H1 (cell line): ENCODE results near the gene CCDC28B. TPM values are rescaled to one million over a fixed set of nuclear protein-coding genes. Genes with fewer than 3 reads are reported as not detected.

Experiments used
- EP300 ChIP-seq, 2 experiments: IDR thresholded peaks; 1 replicate in 1 of 2; 2 replicates in 1 of 2; pipeline ENCODE4 v1.6.1; 2011 to 2012; ENCODE audit warnings: low read depth in 2 of 2, low read length in 2 of 2, mild to moderate bottlenecking in 2 of 2, borderline replicate concordance in 1 of 2, inconsistent platforms in 1 of 2, moderate library complexity in 1 of 2
- POLR2AphosphoS5 ChIP-seq: IDR thresholded peaks from 2 replicates; pipeline ENCODE4 v1.6.1; 2011; ENCODE audit warnings: low read depth, low read length
- TEAD4 ChIP-seq: IDR thresholded peaks from 2 replicates; pipeline ENCODE4 v1.6.1; 2012; ENCODE audit warnings: low read depth, low read length, inconsistent platforms, mixed read lengths
- polyA plus RNA-seq, 7 experiments: library from polyadenylated mRNA; depleted of rRNA in 3 of 7; stranded (reverse) in 5 of 7; unstranded in 2 of 7; fragments of >200 nt in 5 of 7; fragments of 200-250 nt in 2 of 7; gene quantifications; 1 replicate in 5 of 7; 2 replicates in 1 of 7; 4 replicates in 1 of 7; pipeline versions ENCODE4 v1.2.1 to v1.2.3, GENCODE V29; 2011 to 2013; ENCODE audit warnings: missing spikeins in 2 of 7, mixed read lengths in 2 of 7
- total RNA-seq: library from RNA; stranded (reverse); fragmentation: NEBNext Ultra II Directional; extraction: Animal tissue kit (Norgen Biotek cat#: 25700); gene quantifications from 2 replicates; pipeline ENCODE4 v1.2.1, GENCODE V29; 2021

CCDC28B gene
- total and polyA plus RNA-seq, 2 of the 8 experiments (the other 6 are each of a cell fraction or from before 2014, with no cell fraction given) = 16.7 to 17.1 TPM

GRCh38 chr1:32224285-32224684 lies 23.9 kb downstream of the CCDC28B start (continued):
- TF ChIP-seq EP300 (IDR thresholded peaks at IDR 0.05; ENCODE audit: borderline replicate concordance in 1 of 2, low read depth in 2 of 2, low read length in 2 of 2) = no peak
- no peak for TF ChIP-seq POLR2AphosphoS5
- no peak for TF ChIP-seq TEAD4
